ENCODE data around the gene CACNA1G.

CACNA1G gene

GRCh38 chr17:50550661-50551432, 9.7 kb upstream of the CACNA1G start:
- DNase-seq (ENCODE audit: extremely low read depth, insufficient read length) = no peak
- Histone ChIP-seq H3K4me3 (replicated peaks; ENCODE audit: low read depth, low read length) (no peak overlapping the region), H3K36me3 (ENCODE audit: control insufficient read depth, insufficient read depth, low read length) (peaks cover 11% of the 10 kb centered on the region), H3K27me3 (replicated peaks; ENCODE audit: control insufficient read depth, insufficient read depth, low read length) (no peaks in the 10 kb centered on the region)
- peak; percentile 64 for TF ChIP-seq CTCF (IDR thresholded peaks at IDR 0.05; ENCODE audit: insufficient read depth, low read length, poor library complexity, severe bottlenecking)

DNA sequence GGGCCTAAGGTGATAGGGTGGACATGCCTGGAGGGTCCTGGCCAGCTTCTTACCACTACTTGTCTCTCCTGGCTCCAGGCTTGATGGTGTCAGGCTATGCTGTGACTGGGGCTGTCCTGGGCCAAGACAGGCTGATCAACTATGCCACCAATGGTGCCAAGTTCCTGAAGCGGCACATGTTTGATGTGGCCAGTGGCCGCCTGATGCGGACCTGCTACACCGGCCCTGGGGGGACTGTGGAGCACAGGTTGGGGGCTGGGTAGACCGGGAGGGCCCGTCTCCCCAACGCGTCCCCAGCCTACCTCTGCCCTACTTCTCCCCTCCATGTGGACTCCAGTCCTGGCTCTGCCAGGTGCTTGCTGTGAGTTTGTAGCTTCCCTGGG, 9.1 kb upstream of the CACNA1G start:
- Histone ChIP-seq H3K27me3 (replicated peaks; ENCODE audit: control insufficient read depth, insufficient read depth, low read length) (no peaks in the 10 kb centered on the region), H3K4me3 (replicated peaks; ENCODE audit: low read depth, low read length) (no peak overlapping the region), H3K36me3 (ENCODE audit: control insufficient read depth, insufficient read depth, low read length) (peaks cover 11% of the 10 kb centered on the region)
- no peak for TF ChIP-seq CTCF (IDR thresholded peaks at IDR 0.05; ENCODE audit: insufficient read depth, low read length, poor library complexity, severe bottlenecking)
- DNase-seq (ENCODE audit: extremely low read depth, insufficient read length) = no peak

- no peak for TF ChIP-seq CTCF (IDR thresholded peaks at IDR 0.05; ENCODE audit: insufficient read depth, low read length, poor library complexity, severe bottlenecking)
- no peaks in the 10 kb centered on the region for H3K27me3 ChIP-seq (replicated peaks; ENCODE audit: control insufficient read depth, insufficient read depth, low read length)
- H3K36me3 ChIP-seq (ENCODE audit: control insufficient read depth, insufficient read depth, low read length) = peaks cover 11% of the 10 kb centered on the region
- H3K4me3 ChIP-seq (replicated peaks; ENCODE audit: low read depth, low read length) = no peak overlapping the region
- no peak for DNase-seq (ENCODE audit: extremely low read depth, insufficient read length)
Measured at GRCh38 chr17:50551884-50552283, 8.6 kb upstream of the CACNA1G start.

- Histone ChIP-seq H3K27me3 (replicated peaks; ENCODE audit: control insufficient read depth, insufficient read depth, low read length) (peaks cover 1% of the 10 kb centered on the region), H3K36me3 (ENCODE audit: control insufficient read depth, insufficient read depth, low read length) (peaks cover 7% of the 10 kb centered on the region), H3K4me3 (replicated peaks; ENCODE audit: low read depth, low read length) (no peak overlapping the region)
- no peak for DNase-seq (ENCODE audit: extremely low read depth, insufficient read length)
- no peak for TF ChIP-seq CTCF (IDR thresholded peaks at IDR 0.05; ENCODE audit: insufficient read depth, low read length, poor library complexity, severe bottlenecking)
Measured at GRCh38 chr17:50554201-50554600, 6.3 kb upstream of the CACNA1G start.

DNA sequence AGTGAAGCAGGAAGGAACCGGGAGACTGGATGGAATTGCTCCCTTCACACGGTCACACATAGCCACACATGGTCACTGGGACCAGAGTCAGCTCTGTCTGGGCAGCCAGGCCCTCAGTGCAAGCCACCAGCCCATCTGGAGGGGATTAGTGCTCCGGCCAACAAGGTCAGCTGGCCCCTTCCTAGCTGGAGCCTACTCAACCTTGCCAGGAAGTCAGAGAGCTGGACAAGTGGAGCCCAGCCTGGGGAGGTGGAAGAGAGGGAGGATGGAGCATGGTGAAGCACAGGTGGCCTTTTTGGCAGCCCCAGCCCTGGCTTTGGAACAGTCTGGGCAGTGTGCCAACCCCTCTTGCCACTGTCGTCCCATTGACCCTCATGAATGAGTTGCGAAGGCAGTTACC, 3.7 kb upstream of the CACNA1G start:
- H3K27me3 ChIP-seq (replicated peaks; ENCODE audit: control insufficient read depth, insufficient read depth, low read length) = peaks cover 1% of the 10 kb centered on the region
- no peak for TF ChIP-seq CTCF (IDR thresholded peaks at IDR 0.05; ENCODE audit: insufficient read depth, low read length, poor library complexity, severe bottlenecking)
- no peak overlapping the region for H3K4me3 ChIP-seq (replicated peaks; ENCODE audit: low read depth, low read length)
- DNase-seq (ENCODE audit: extremely low read depth, insufficient read length) = no peak
- H3K36me3 ChIP-seq (ENCODE audit: control insufficient read depth, insufficient read depth, low read length) = no peaks in the 10 kb centered on the region; the same call in 1 of the 2 replicates

Data from GM06990 (cell line).